GM06990 (cell line): ENCODE data around the gene RAB3GAP1.

Source experiments
- DNase-seq: peaks from one replicate; pipeline ENCODE4 v3.0.0-alpha.2; 2011; ENCODE audit not compliant: insufficient read length; ENCODE audit errors: extremely low read depth
- H3K27me3 ChIP-seq: replicated peaks from 2 replicates; pipeline ENCODE4 v1.6.0; 2011; ENCODE audit warnings: low read length; ENCODE audit not compliant: control insufficient read depth, insufficient read depth
- H3K36me3 ChIP-seq: 2 replicates; pipeline ENCODE4 v1.5.1; 2011; ENCODE audit warnings: low read length; ENCODE audit not compliant: control insufficient read depth, insufficient read depth
- H3K4me3 ChIP-seq: replicated peaks from 2 replicates; pipeline ENCODE4 v1.5.1; 2011; ENCODE audit warnings: low read depth, mild to moderate bottlenecking, control low read depth, low read length
- TF ChIP-seq, protein P1 (sequence below): IDR thresholded peaks from 2 replicates; pipeline ENCODE4 v1.5.1; 2011; ENCODE audit warnings: low read length, control low read depth, mild to moderate bottlenecking, inconsistent platforms; ENCODE audit not compliant: insufficient read depth, poor library complexity, severe bottlenecking

RAB3GAP1 gene

DNA sequence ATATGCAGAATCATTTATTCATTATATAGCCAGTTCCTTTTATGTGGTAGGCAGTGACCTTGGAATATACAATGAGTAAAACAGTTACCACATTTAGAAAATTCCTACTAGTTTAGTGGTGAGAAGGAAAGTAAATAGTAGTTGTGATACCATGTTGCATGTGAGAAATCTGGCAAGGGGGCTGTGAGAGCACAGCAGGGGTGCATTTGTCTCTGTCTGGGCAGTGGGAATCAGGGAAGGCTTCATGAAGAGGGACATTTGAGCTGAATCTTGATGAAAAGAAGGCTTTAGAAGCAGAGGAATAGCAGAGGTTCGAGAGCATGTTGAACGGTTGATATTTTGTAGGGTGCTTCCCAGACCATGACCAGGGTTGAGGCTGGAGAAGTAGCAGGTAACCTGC is 78.7 kb downstream of the RAB3GAP1 start:
- TF ChIP-seq, protein P1, sequence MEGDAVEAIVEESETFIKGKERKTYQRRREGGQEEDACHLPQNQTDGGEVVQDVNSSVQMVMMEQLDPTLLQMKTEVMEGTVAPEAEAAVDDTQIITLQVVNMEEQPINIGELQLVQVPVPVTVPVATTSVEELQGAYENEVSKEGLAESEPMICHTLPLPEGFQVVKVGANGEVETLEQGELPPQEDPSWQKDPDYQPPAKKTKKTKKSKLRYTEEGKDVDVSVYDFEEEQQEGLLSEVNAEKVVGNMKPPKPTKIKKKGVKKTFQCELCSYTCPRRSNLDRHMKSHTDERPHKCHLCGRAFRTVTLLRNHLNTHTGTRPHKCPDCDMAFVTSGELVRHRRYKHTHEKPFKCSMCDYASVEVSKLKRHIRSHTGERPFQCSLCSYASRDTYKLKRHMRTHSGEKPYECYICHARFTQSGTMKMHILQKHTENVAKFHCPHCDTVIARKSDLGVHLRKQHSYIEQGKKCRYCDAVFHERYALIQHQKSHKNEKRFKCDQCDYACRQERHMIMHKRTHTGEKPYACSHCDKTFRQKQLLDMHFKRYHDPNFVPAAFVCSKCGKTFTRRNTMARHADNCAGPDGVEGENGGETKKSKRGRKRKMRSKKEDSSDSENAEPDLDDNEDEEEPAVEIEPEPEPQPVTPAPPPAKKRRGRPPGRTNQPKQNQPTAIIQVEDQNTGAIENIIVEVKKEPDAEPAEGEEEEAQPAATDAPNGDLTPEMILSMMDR = no peak
- no peak for DNase-seq
- H3K4me3 ChIP-seq = no peak overlapping the region
- no peaks in the 10 kb centered on the region for H3K27me3 ChIP-seq
- peaks cover 6% of the 10 kb centered on the region for H3K36me3 ChIP-seq

DNA sequence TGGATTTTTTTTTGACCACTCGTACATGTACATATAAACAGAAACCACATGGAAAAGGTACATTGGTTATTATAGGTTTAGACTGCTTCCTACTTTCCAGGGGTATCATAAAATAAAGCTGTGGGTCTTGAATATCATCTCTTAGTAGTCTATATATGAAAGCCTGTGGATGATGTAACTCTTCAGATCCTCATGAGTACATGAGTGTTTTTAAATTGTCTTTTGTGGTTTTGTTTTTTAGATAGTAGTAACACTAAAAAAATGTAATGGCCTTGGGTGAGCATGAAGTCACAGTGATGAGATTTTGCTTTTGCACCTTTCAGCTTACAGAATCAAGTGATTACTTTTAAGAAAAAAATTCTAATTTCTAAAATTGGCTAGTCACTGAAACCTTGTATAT is 80.2 kb downstream of the RAB3GAP1 start:
- Histone ChIP-seq H3K27me3 (no peaks in the 10 kb centered on the region), H3K36me3 (peaks cover 9% of the 10 kb centered on the region), H3K4me3 (no peak overlapping the region)
- TF ChIP-seq, protein P1 = no peak
- no peak for DNase-seq

DNA sequence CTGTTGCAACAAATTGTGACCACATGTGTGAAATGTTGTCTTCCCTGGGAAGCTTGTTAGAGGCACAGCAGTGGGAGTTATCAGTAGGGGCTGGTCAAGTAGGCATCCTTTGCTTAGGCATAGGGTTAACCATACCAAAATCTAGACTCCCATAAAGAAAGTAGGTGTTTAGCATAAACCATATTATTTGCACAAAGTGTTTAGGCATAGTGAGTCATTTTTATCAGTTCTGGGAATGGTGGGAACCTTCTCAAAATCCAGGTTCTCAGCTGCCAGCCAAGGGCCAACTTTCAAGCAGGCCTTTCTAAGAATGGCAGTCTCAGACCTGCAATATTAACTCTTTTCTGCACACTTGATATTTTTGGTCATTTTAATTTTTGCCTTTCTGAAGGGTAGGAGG is 88.5 kb downstream of the RAB3GAP1 start:
- Histone ChIP-seq H3K27me3 (no peaks in the 10 kb centered on the region), H3K36me3 (peaks cover 13% of the 10 kb centered on the region), H3K4me3 (no peak overlapping the region)
- DNase-seq = no peak
- TF ChIP-seq, protein P1 = no peak

DNA sequence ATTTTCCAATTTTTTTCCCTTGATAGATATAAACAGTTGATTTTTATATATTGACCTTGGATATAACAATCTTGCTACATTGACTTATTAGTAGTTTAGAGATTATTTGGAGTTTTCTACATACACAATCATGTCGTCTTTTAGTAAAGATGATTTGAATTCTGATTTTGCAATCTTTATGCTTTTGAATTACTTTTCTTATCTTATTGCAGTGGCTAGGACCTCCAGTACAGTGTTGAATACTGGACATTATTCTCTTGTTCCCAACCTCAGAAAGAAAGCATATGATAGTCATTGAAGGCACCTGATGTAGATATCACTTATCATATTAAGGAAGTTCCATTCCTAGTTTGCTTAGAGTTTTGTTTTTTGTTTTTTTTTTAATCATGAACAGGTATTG is 90.2 kb downstream of the RAB3GAP1 start:
- Histone ChIP-seq H3K4me3 (no peak overlapping the region), H3K36me3 (peaks cover 9% of the 10 kb centered on the region), H3K27me3 (no peaks in the 10 kb centered on the region)
- no peak for DNase-seq
- TF ChIP-seq, protein P1 = no peak

DNA sequence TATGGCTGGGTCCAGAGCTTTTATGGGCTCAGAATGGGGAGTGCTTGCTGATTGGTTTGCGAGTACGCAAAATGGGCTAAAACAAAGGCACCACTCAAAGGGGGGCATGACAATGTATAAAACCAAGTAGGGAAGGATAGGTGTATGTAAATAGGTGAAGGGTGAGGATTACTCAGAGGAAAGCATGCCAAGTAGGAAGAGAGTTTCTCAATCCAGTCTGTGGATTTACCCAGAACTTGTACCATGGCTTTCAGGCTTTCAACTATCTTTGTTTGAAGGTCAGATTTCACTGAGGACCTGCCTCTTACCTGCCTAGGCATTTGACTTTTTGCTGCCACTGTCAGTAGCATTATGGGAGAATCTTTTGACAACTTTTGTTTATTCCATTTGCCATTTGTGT is 92.3 kb downstream of the RAB3GAP1 start:
- TF ChIP-seq, protein P1 = no peak
- H3K27me3 ChIP-seq = no peaks in the 10 kb centered on the region
- DNase-seq = no peak
- H3K36me3 ChIP-seq = peaks cover 7% of the 10 kb centered on the region
- no peak overlapping the region for H3K4me3 ChIP-seq

DNA sequence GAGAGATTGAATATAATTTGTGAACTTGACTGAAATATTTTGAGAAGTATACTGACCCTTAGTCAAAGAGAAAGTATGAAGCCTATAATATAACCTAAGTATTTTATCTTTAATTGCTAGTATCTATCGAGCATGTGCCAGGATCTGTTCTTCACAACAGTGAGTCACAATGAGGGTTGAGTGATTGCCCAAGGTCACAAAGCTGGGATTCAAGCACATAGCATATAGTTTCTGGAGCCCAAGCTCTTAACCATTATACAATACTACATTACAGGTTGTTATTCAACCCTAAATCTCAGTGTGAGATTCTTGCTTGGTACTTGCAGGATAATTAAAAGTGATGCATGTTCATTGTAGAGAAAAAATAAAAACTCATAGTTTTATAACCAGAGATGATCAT is 97.2 kb downstream of the RAB3GAP1 start:
- no peak for DNase-seq
- Histone ChIP-seq H3K27me3 (no peaks in the 10 kb centered on the region), H3K36me3 (peaks cover 4% of the 10 kb centered on the region), H3K4me3 (no peak overlapping the region)
- TF ChIP-seq, protein P1 = no peak
